ENCODE results near the gene DOCK3.
"Not testable (repeated sequence)": the region's sequence is repeated elsewhere in the genome, so short reads cannot be mapped to it uniquely, and the experiment has no call there.

Gene DOCK3

DNA sequence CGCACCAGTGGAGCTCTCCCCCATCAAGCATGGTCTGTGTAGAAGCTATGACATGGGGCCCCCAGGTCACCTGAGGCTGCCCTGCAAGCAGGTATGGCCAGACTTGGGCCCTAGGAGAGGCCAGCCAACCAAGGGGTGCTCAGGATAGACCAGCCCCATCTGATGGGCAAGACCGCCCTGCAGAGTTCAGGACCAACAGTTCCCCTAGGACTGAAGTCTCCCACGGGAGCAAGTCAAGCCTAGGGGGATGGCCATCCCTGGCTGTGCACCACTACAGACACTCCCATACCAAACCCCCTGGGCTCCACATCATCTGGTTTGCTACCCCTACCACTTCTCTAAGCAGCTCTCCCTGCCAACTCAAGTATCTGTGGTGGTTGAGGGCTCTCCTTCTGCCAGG is 568.2 kb downstream of the DOCK3 start:
- DNase-seq (ENCODE audit: low read depth) = no peak

- no peak for DNase-seq (ENCODE audit: low read depth)
These were observed 569.2 kb downstream of the DOCK3 start for GRCh38 chr3:51243924-51244323.

GRCh38 chr3:51245867-51246266 is 571.1 kb downstream of the DOCK3 start:
- no peak for DNase-seq (ENCODE audit: low read depth)

DNA sequence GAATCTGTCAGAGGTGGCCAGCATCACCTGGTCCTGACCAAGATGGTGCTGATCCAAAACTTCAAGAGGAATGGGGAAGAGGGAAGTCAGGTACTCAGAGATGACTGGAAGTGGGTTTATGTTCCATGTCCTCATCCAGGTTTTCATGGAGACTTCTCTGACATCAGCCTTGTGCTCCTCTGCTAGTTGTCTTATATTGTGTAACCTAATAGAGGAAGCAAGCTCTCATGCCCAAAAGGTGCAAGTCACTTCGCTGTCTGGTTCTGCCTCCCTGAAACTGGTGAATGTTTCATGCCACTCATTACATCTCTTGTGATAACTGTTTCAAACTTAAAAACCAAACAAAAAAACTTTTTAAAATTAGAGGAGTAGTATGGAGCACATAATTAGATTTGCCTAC is 583.1 kb downstream of the DOCK3 start:
- no peak for DNase-seq (ENCODE audit: low read depth)

DNA sequence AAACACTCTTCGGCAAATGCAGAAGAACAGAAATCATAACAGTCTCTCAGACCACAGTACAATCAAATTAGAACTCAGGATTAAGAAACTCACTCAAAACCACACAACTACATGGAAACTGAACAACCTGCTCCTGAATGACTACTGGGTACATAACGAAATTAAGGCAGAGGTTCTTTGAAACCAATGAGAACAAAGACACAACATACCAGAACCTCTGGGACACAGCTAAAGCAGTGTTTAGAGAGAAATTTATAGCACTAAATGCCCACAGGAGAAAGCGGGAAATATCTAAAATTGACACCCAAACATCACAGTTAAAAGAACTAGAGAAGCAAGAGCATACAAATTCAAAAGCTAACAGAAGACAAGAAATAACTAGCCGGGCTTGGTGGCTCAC is 589.4 kb downstream of the DOCK3 start:
- not testable (repeated sequence) for DNase-seq (ENCODE audit: low read depth)

DNA sequence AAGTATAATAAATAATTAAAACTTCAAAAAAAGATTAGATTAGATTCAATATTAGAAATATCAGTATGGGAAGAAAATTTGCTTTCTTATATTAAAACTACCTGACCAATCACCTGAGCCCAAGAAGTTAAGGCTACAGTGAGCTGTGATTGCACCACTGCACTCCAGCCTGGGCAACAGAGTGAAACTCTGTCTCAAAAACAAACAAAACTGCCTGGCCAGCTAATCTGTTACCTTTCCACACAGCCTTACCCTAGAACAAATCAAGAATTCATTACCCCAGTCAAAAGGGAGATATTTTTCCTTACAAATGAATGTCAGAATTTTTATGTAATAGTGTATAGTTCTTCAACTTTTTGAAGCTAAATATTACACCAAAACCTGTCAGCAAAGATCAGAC is 593.4 kb downstream of the DOCK3 start:
- DNase-seq (ENCODE audit: low read depth) = no peak

DNA sequence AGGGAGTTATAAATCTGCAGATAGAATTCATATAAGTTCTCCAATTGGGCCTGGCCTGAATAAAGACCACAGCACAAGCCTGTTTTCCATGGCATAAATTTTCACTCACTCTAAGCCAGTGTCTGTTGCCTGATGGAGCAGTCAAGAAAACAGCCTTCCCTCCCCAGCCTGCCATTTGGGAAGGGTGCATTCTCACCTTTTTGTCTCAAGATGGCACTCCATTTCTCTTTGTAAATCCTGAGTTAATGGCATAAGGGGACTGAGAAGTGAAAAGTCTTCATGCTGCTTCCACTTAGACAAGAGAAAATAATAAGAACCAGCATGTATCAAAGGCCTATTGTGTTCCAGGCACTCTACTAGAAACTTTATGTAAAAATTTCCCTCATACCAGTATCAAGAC is 594.7 kb downstream of the DOCK3 start:
- DNase-seq (ENCODE audit: low read depth) = no peak

- DNase-seq (ENCODE audit: low read depth) = no peak
These were observed 595.8 kb downstream of the DOCK3 start for GRCh38 chr3:51270559-51270958.

DNA sequence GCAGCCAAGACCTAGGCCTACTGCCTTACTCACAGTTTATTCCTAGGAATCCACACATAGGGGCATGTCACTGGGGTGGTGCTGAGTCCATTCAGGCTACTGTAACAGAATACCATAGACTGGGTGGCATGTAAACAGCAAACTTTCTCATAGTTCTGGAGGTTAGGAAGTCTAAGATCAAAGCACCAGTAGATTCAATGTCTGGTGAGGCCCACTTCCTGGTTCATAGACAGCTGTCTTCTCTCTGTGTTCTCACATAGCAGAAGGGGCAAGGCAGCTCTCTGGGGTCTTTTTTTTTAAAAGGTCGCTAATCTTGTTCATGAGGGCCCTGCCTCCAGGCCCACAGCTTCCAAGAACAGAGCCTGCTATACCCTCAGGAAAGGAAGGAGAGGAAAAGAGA is 596.4 kb downstream of the DOCK3 start:
- no peak for DNase-seq (ENCODE audit: low read depth)

- DNase-seq (ENCODE audit: low read depth) = no peak
These were observed 599.3 kb downstream of the DOCK3 start for GRCh38 chr3:51274052-51274451.

- no peak for DNase-seq (ENCODE audit: low read depth)
These were observed 600.5 kb downstream of the DOCK3 start for GRCh38 chr3:51275111-51275805.

DNA sequence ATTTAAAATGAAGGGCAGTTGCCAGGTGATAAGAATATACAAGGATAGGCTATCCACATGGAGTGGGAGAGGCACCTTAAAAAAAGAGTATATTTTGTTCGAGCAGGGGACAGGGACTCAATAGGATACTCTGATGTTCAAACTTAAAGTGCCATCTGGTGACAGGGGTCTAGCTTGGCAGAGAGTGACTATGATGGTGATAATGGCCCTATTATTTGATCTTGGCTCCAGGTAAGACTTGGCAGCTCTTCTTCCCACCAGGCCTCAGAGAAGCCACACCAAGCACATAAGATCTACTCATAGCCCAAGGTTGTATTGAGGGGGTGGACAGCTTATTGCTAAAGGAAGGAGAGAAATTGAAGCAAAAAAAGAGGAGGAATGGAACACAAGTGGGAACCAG is 601.3 kb downstream of the DOCK3 start:
- DNase-seq (ENCODE audit: low read depth) = no peak

GRCh38 chr3:51279448-51279847 is 604.7 kb downstream of the DOCK3 start:
- no peak for DNase-seq (ENCODE audit: low read depth)

DNA sequence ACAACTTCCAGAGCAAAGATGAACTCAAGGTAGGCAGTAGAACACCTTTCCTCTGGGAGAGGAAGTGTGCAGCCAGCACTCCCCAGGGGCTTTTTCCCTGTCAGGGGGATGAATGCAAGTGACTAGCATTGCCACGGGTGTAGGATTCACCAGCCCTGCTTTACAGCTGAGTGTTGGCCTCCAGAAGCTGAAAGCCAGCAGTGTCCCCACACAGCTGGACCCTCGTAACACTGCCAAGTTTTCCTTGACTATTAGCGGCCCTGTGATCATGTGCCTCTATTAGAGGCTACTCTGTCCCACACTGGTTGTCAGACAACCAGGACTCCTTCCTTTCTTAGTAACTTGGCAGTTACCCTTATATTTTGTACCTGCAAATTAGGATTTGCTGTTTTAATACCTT is 605.4 kb downstream of the DOCK3 start:
- DNase-seq (ENCODE audit: low read depth) = no peak

DNA sequence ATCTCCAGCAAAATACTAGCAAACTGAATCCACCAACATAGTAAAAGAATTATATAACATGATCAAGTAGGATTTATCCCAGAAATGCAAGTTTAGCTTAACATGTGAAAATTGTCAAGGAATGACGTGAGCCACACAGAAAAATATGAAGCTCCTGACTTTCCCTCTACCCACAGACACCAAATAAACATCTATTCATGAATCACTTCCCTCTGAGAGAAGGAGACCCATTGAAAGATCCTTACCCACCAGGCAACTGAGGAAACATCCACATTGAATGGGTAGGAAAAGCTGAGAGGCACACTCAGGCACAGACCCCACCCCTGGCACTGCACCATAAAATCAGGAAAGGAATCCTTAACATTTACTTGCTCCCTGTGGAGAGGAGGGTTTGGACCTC is 608.2 kb downstream of the DOCK3 start:
- peak; percentile 32 for DNase-seq (ENCODE audit: low read depth)

DNA sequence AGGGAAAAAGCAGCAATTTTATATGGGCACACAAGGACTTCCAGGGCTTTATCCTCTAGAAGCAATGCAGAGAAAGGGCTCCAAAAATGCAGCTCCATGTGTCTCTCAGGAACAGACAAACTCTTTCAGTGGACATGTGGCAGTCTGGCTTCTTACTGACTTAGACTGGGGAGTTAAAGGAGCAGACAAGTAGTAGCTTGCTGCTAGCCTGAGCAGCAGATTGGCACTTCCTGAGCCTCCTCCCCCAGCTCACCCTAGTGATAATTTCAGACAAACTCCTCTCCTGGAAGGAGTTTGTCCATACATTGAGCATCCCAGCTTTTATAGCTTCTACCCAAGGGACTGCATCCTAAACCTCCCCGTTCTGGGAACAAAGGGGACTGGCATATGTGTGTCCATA is 608.7 kb downstream of the DOCK3 start:
- peak; percentile 3 for DNase-seq (ENCODE audit: low read depth)

DNA sequence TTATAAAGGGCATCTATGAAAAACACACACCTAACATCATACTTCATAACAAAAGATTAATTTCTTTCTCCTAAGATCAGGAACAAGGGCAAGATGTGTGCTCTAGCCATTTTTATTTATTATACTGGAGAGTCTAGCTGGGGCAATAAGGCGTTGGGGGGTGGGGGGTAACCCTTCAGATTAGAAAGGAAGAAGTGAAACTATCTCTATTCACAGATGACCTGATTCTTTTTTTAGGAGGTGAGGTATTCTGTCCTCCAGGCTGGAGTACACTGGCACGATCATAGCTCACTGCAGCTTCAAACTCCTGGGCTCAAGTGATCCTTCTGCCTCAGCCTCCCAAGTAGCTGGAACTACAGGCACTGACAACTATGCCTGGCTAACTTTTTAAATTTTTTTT is 620.9 kb downstream of the DOCK3 start:
- no peak for DNase-seq (ENCODE audit: low read depth)

DNA sequence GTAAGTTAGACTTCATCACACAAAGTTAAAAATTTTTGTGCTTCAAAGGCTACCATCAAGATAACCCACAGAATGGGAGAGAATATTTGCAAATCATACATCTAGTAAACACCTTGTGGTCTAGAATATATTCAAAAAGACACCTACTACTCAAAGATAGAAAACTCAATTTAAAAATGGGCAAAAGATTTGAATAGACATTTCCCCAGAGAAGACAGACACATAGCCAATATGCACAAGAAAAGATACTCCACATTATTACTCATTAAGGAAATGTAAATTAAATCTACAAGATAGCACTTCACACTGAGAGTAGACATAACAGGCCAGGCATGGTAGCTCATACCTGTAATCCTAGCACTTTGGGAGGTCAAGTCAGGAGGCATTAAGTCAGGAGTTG is 622.6 kb downstream of the DOCK3 start:
- no peak for DNase-seq (ENCODE audit: low read depth)

DNA sequence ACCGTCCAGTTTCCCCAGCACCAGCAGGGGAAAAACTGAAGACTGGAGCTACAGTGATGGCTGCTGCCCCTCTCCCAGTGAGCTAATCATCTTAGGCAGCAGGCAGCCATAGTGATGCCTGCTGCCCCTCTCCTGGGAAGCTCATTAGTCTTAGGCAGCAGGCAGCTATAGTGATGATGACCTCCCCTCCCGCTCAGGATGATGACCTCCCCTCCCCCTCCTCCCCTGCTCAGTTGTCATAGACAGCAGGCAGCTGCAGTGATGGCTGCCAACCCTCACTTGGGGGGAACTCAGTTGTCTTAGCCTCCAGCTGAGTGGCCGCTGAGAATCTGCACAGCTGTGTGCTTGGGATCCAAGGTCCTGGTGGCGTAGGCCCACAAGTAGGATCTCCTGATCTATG is 629.5 kb downstream of the DOCK3 start:
- DNase-seq (ENCODE audit: low read depth) = no peak

DNA sequence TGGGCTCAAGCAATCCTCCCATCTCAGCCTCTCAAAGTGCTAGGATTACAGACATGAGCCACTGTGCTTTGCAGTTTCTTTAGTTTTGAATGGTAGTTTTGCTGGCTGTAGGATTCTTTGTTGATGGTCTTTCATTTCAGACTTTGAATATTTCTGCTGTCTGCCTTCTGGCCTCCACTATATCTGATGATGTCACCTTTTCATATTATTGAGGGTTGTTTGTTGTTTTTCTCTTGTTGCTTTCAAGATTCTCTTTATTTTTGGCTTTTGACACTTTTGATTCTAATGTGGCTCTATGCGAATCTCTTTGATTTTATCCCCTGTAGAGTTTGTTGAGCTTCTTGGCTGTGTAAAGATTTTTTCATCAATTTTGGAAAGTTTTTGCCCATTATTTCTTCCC is 631.4 kb downstream of the DOCK3 start:
- DNase-seq (ENCODE audit: low read depth) = no peak

DNA sequence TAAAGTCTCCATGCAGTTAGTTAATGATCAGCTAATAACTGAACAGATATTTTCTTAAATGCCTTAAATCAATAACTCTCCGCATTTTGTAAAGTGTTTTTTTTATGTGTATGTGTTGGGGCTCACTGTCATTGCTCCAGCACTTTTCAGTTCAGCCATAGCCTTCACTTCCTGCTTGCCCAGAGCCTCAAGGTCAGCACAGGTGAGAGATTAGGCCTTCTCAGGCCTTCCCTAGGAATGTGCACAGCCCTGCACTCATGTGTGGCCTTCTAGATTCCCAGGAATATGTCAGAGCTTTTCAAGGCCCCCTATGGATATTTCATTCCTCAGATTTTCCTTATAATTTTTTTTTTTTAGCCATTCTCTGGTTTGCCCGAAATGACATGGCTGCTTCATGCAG is 632.7 kb downstream of the DOCK3 start:
- DNase-seq (ENCODE audit: low read depth) = no peak

DNA sequence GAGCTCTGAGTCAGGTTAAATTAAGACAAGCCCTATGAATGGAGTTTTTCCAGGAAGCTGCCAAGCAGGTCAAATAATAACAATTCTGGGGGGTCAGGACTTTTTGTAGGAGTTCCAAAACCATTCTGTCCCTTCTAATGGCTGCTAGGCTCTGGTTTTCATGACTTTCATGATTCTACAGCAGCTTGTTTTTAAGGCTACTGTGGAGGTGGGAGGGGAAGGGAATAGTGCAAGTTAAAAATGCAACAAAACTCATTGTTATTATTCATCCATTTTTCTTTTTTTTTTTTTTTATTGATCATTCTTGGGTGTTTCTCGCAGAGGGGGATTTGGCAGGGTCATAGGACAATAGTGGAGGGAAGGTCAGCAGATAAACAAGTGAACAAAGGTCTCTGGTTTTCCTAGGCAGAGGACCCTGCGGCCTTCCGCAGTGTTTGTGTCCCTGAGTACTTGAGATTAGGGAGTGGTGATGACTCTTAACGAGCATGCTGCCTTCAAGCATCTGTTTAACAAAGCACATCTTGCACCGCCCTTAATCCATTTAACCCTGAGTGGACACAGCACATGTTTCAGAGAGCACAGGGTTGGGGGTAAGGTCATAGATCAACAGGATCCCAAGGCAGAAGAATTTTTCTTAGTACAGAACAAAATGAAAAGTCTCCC is 633.3 kb downstream of the DOCK3 start:
- not testable (repeated sequence) for DNase-seq (ENCODE audit: low read depth)

- DNase-seq (ENCODE audit: low read depth) = peak; percentile 45
These were observed 636.3 kb downstream of the DOCK3 start for GRCh38 chr3:51311055-51311454.

DNA sequence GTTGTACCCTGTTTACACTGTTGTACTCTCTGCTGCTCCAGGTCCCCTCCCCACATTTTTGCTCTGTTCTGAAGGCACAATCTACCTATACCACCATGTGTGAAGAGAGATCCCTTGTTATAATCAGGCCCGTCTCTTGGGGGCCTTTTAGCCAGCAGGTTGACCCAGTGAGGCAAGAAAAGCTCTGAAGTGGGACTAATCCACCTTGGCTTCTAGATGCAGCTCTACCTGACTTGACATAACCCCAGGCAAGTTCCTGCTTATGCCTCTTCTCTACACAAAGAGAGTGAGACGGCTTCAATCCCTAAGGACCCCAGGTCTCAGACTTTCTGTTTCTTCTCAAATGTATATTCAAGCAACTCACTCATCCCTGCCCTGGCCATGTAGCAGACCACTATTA is 653.5 kb downstream of the DOCK3 start:
- DNase-seq (ENCODE audit: low read depth) = no peak
